H9 (cell line): Measurements from ENCODE around the gene RAB33A. TPM values are rescaled to one million over a fixed set of nuclear protein-coding genes. Genes with fewer than 3 reads are reported as not detected.

Source experiments
- DNase-seq: peaks from one replicate; pipeline ENCODE4 v3.0.0-alpha.2; 2017
- H2AFZ ChIP-seq: one replicate; pipeline ENCODE4 v1.6.1; 2013; ENCODE audit warnings: mild to moderate bottlenecking, low read length, control low read depth, moderate library complexity
- H2AK5ac ChIP-seq: 2 replicates; pipeline ENCODE4 v1.6.1; 2013; ENCODE audit warnings: low read length, control low read depth, mixed read lengths; ENCODE audit not compliant: insufficient read length
- H2BK120ac ChIP-seq: one replicate; pipeline ENCODE4 v1.6.1; 2013; ENCODE audit warnings: low read depth, mild to moderate bottlenecking, low read length, control low read depth, inconsistent platforms; ENCODE audit not compliant: poor library complexity, severe bottlenecking
- H2BK12ac ChIP-seq: 2 replicates; pipeline ENCODE4 v1.6.1; 2013; ENCODE audit warnings: low read length, control low read depth, mixed read lengths, low read depth; ENCODE audit not compliant: insufficient read length
- H2BK15ac ChIP-seq: 2 replicates; pipeline ENCODE4 v1.6.1; 2013; ENCODE audit warnings: low read depth, low read length, control low read depth
- H2BK20ac ChIP-seq: one replicate; pipeline ENCODE4 v1.6.1; 2013; ENCODE audit warnings: low read depth, mild to moderate bottlenecking, low read length, control low read depth, inconsistent platforms; ENCODE audit not compliant: poor library complexity, severe bottlenecking
- H2BK5ac ChIP-seq: 2 replicates; pipeline ENCODE4 v1.6.1; 2013; ENCODE audit warnings: low read length, control low read depth, mixed read lengths; ENCODE audit not compliant: insufficient read length
- H3K14ac ChIP-seq: 2 replicates; pipeline ENCODE4 v1.6.1; 2013; ENCODE audit warnings: low read length, control low read depth; ENCODE audit not compliant: insufficient read depth
- H3K18ac ChIP-seq: 2 replicates; pipeline ENCODE4 v1.6.1; 2013; ENCODE audit warnings: low read depth, mild to moderate bottlenecking, mixed read lengths, low read length, control low read depth; ENCODE audit not compliant: insufficient read length
- H3K23ac ChIP-seq: 2 replicates; pipeline ENCODE4 v1.6.1; 2013; ENCODE audit warnings: low read length, control low read depth, mixed read lengths, low read depth; ENCODE audit not compliant: insufficient read length
- H3K23me2 ChIP-seq: 2 replicates; pipeline ENCODE4 v1.6.1; 2013; ENCODE audit warnings: low read depth, mild to moderate bottlenecking, mixed read lengths, low read length, control low read depth; ENCODE audit not compliant: insufficient read length, poor library complexity, severe bottlenecking
- H3K27ac ChIP-seq: 2 replicates; pipeline ENCODE4 v1.5.1; 2013; ENCODE audit warnings: low read length, control low read depth, mixed read lengths, low read depth; ENCODE audit not compliant: insufficient read length
- H3K27me3 ChIP-seq: 2 replicates; pipeline ENCODE4 v1.6.1; 2013; ENCODE audit warnings: low read length, control low read depth, inconsistent platforms; ENCODE audit not compliant: insufficient read depth
- H3K4ac ChIP-seq: 2 replicates; pipeline ENCODE4 v1.6.1; 2013; ENCODE audit warnings: low read depth, mild to moderate bottlenecking, control low read depth, inconsistent platforms, low read length, moderate library complexity
- H3K4me1 ChIP-seq: 2 replicates; pipeline ENCODE4 v1.6.1; 2013; ENCODE audit warnings: low read length, control low read depth, inconsistent platforms; ENCODE audit not compliant: insufficient read depth
- H3K4me2 ChIP-seq: 2 replicates; pipeline ENCODE4 v1.6.1; 2013; ENCODE audit warnings: low read length, control low read depth, mixed read lengths; ENCODE audit not compliant: insufficient read length, insufficient read depth
- H3K56ac ChIP-seq: 2 replicates; pipeline ENCODE4 v1.6.1; 2013; ENCODE audit warnings: low read depth, mild to moderate bottlenecking, mixed read lengths, low read length, control low read depth; ENCODE audit not compliant: insufficient read length
- H3K79me1 ChIP-seq: 2 replicates; pipeline ENCODE4 v1.6.1; 2013; ENCODE audit warnings: low read depth, mild to moderate bottlenecking, moderate library complexity, low read length, control low read depth, inconsistent platforms; ENCODE audit not compliant: insufficient read depth, poor library complexity, severe bottlenecking
- H3K79me2 ChIP-seq: 2 replicates; pipeline ENCODE4 v1.6.1; 2013; ENCODE audit warnings: low read length, control low read depth, inconsistent platforms; ENCODE audit not compliant: insufficient read depth
- H3K9ac ChIP-seq: 2 replicates; pipeline ENCODE4 v1.6.1; 2013; ENCODE audit warnings: low read length, control low read depth, mixed read lengths; ENCODE audit not compliant: insufficient read length; ENCODE audit errors: extremely low read depth
- H3K9me3 ChIP-seq: one replicate; pipeline ENCODE4 v1.6.1; 2013; ENCODE audit warnings: low read depth, low read length, inconsistent platforms; ENCODE audit not compliant: control insufficient read depth
- H3T11ph ChIP-seq: one replicate; pipeline ENCODE4 v1.6.1; 2013; ENCODE audit warnings: mild to moderate bottlenecking, low read length, control low read depth, inconsistent platforms
- H4K20me1 ChIP-seq: one replicate; pipeline ENCODE4 v1.6.1; 2013; ENCODE audit not compliant: control insufficient read depth, insufficient read length, insufficient read depth
- H4K5ac ChIP-seq: 2 replicates; pipeline ENCODE4 v1.6.1; 2013; ENCODE audit warnings: low read depth, mild to moderate bottlenecking, mixed read lengths, low read length, control low read depth; ENCODE audit not compliant: insufficient read length
- H4K8ac ChIP-seq: replicated peaks from 2 replicates; pipeline ENCODE4 v1.6.1; 2013; ENCODE audit warnings: low read length, control low read depth, mixed read lengths, low read depth; ENCODE audit not compliant: insufficient read length
- H4K91ac ChIP-seq: 2 replicates; pipeline ENCODE4 v1.6.1; 2013; ENCODE audit warnings: low read depth, mild to moderate bottlenecking, moderate library complexity, mixed read lengths, low read length, control low read depth; ENCODE audit not compliant: insufficient read length
- H3K27ac Mint-ChIP-seq, 3 experiments: 2 replicates in 2 of 3; 3 replicates in 1 of 3; pipeline ENCODE4 v1.8.0; 2020 to 2021; ENCODE audit warnings: mixed read lengths in 3 of 3, mild to moderate bottlenecking in 1 of 3, moderate library complexity in 1 of 3
- H3K27me3 Mint-ChIP-seq: 2 replicates; pipeline ENCODE4 v1.8.0; 2021; ENCODE audit warnings: low read depth, mild to moderate bottlenecking, moderate library complexity, mixed read lengths
- H3K36me3 Mint-ChIP-seq, 3 experiments: 2 replicates in 2 of 3; 3 replicates in 1 of 3; pipeline ENCODE4 v1.8.0; 2020 to 2021; ENCODE audit warnings: low read depth in 3 of 3, mixed read lengths in 3 of 3; ENCODE audit not compliant: insufficient read depth in 1 of 3
- H3K4me1 Mint-ChIP-seq, 2 experiments: 2 replicates each; pipeline ENCODE4 v1.8.0; 2020; ENCODE audit warnings: mixed read lengths in 2 of 2
- H3K4me3 Mint-ChIP-seq, 2 experiments: 2 replicates in 1 of 2; 3 replicates in 1 of 2; pipeline ENCODE4 v1.8.0; 2020 to 2021; ENCODE audit warnings: mild to moderate bottlenecking in 2 of 2, mixed read lengths in 2 of 2, moderate library complexity in 1 of 2
- H3K9me3 Mint-ChIP-seq, 2 experiments: 2 replicates in 1 of 2; 3 replicates in 1 of 2; pipeline ENCODE4 v1.8.0; 2020; ENCODE audit warnings: mild to moderate bottlenecking in 2 of 2, mixed read lengths in 2 of 2, moderate library complexity in 1 of 2
- WGBS: extraction: QIAGEN DNeasy Blood & Tissue Kit; methylation state at CpG from one replicate; pipeline ENCODE4 v1.1.7; 2013; ENCODE audit warnings: missing lambda C conversion rate, low lambda C conversion rate, mixed read lengths; ENCODE audit not compliant: insufficient read length; ENCODE audit errors: extremely low coverage; 5-methylcytosine and 5-hydroxymethylcytosine counted together
- total RNA-seq: library from RNA; stranded (reverse); gene quantifications from 2 replicates; pipeline ENCODE4 v1.2.1, GENCODE V29; 2021
- TF ChIP-seq, protein P1 (sequence below): fragments of 200-600 bp; sonication (generic); conservative IDR thresholded peaks from 3 replicates; pipeline ENCODE4 v1.8.0; 2021; ENCODE audit warnings: antibody characterized with exemption, mild to moderate bottlenecking

Gene RAB33A
- total RNA-seq, 1 experiment from 2014 or later = 0.59 TPM

DNA sequence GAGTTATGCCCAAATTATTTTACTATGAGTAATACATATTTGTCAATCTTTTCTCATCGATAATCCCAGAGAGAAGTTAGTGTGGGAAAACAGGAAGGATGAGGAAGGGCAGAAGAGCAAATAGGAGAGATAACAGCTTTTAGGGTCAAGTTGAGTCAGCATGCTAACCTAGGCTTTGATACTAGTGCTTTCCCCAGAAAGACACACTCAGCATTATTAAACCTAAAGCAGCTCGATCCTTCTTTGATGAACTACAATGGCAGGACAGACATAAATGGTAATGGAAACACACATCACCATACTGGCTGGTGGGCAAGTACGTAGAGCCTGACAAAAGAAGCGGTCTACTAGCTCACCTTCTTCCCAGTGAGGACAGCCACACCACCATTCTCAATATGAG is 26.6 kb upstream of the RAB33A start:
- H2BK5ac ChIP-seq = no peak overlapping the region
- no peak overlapping the region for H3T11ph ChIP-seq
- H3K56ac ChIP-seq = no peak overlapping the region
- peaks cover 23% of the 10 kb centered on the region for H3K27me3 Mint-ChIP-seq
- H4K8ac ChIP-seq = no peak overlapping the region
- H3K4me2 ChIP-seq = no peak overlapping the region
- no peaks in the 10 kb centered on the region for H3K4me1 ChIP-seq
- no peak overlapping the region for H2AK5ac ChIP-seq
- DNase-seq = no peak
- no peaks in the 10 kb centered on the region for H3K27me3 ChIP-seq
- H3K79me2 ChIP-seq = no peaks in the 10 kb centered on the region
- no peak overlapping the region for H3K23ac ChIP-seq
- H3K4me1 Mint-ChIP-seq = peaks cover under 1 to 5% of the 10 kb centered on the region in 2 experiments
- no peak overlapping the region for H3K4me3 Mint-ChIP-seq
- no peak overlapping the region for H3K18ac ChIP-seq
- peaks cover 26 to 79% (median 56%) of the 10 kb centered on the region in 3 experiments; a peak in 6 of 7 replicates for H3K36me3 Mint-ChIP-seq
- H3K4ac ChIP-seq = no peak overlapping the region
- peaks cover 0 to 62% of the 10 kb centered on the region in 2 experiments; a peak in 2 of 5 replicates for H3K9me3 Mint-ChIP-seq
- no CpG with 5 or more reads among the region's 4 CpGs for WGBS
- H2BK120ac ChIP-seq = no peak overlapping the region
- H4K91ac ChIP-seq = no peak overlapping the region
- no peaks in the 10 kb centered on the region for H3K23me2 ChIP-seq
- H2BK12ac ChIP-seq = no peak overlapping the region
- H2BK15ac ChIP-seq = no peak overlapping the region
- peaks cover 34% of the 10 kb centered on the region for H3K9me3 ChIP-seq
- no peak overlapping the region for H3K9ac ChIP-seq
- H4K5ac ChIP-seq = no peak overlapping the region
- H3K27ac Mint-ChIP-seq = no peak overlapping the region
- TF ChIP-seq, protein P1, sequence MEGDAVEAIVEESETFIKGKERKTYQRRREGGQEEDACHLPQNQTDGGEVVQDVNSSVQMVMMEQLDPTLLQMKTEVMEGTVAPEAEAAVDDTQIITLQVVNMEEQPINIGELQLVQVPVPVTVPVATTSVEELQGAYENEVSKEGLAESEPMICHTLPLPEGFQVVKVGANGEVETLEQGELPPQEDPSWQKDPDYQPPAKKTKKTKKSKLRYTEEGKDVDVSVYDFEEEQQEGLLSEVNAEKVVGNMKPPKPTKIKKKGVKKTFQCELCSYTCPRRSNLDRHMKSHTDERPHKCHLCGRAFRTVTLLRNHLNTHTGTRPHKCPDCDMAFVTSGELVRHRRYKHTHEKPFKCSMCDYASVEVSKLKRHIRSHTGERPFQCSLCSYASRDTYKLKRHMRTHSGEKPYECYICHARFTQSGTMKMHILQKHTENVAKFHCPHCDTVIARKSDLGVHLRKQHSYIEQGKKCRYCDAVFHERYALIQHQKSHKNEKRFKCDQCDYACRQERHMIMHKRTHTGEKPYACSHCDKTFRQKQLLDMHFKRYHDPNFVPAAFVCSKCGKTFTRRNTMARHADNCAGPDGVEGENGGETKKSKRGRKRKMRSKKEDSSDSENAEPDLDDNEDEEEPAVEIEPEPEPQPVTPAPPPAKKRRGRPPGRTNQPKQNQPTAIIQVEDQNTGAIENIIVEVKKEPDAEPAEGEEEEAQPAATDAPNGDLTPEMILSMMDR = no peak
- no peak overlapping the region for H2BK20ac ChIP-seq
- no peaks in the 10 kb centered on the region for H3K79me1 ChIP-seq
- no peak overlapping the region for H2AFZ ChIP-seq
- H3K14ac ChIP-seq = no peak overlapping the region
- no peak overlapping the region for H3K27ac ChIP-seq
- no peaks in the 10 kb centered on the region for H4K20me1 ChIP-seq
